ENCODE measurements around the gene CDH13. TPM values are rescaled to one million over a fixed set of nuclear protein-coding genes. Genes with fewer than 3 reads are reported as not detected.

CDH13 gene
- total and polyA plus RNA-seq, 2 of the 8 experiments (the other 6 are each of a cell fraction or from before 2014, with no cell fraction given) = 2.3 to 2.4 TPM

DNA sequence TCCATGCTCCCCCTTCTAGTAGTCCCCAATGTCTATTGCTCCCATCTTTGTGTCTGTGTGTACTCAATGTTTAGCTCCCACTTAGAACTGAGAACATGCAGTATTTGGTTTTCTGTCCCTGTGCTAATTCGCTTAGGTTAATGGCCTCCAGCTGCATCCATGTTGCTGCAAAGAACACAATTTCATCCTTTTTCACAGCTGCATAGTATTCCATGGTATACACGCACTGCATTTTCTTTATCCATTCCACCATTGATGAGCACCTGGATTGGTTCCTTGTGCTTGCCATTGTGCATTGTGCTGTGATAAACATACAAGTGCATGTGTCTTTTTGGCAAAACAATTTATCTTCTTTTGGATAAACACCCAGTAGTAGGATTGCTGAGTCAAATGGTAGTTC, 1104.0 kb downstream of the CDH13 start:
- no peak overlapping the region for H3K27ac ChIP-seq (ENCODE audit: low read depth, low read length)
- H3K79me2 ChIP-seq (ENCODE audit: control insufficient read depth in 1 of 2, insufficient read depth in 2 of 2, low read length in 2 of 2) = no peaks in the 10 kb centered on the region
- H3K79me1 ChIP-seq (ENCODE audit: low read depth, low read length) = no peaks in the 10 kb centered on the region
- H2AK5ac ChIP-seq (ENCODE audit: low read depth, low read length) = no peak overlapping the region
- FAIRE-seq (no peak), DNase-seq (ENCODE audit: low read depth in 1 of 2, low spot score in 2 of 2) (no peak)
- H4K91ac ChIP-seq (replicated peaks; ENCODE audit: insufficient read length, low read length) = no peak overlapping the region
- ChIA-PET CTCF (ENCODE audit: partially characterized antibody) (interaction anchor here (1.2 to 1.3 kb wide), 3 partner anchors 9 to 13 kb away, joined by 3 to 4 read pairs (median 3); no protein-coding TSS in a partner anchor), POLR2A (ENCODE audit: partially characterized antibody) (no interaction called here)
- H3K14ac ChIP-seq (ENCODE audit: insufficient read length) = no peak overlapping the region
- H2BK15ac ChIP-seq (ENCODE audit: low read length) = no peak overlapping the region
- H3K18ac ChIP-seq (ENCODE audit: extremely low read depth, low read length) = no peak overlapping the region
- H3K4me2 ChIP-seq (ENCODE audit: insufficient read depth in 1 of 2, low read depth in 2 of 2, low read length in 2 of 2) = no peak overlapping the region
- H3K9ac ChIP-seq (replicated peaks in 1 of 4; ENCODE audit: extremely low read depth in 1 of 4, low read depth in 3 of 4, low read length in 3 of 4) = no peak overlapping the region
- no peak overlapping the region for H3K23ac ChIP-seq (ENCODE audit: insufficient read length)
- WGBS, 2 experiments (ENCODE audit: extremely low coverage in 1 of 2, insufficient coverage in 1 of 2, insufficient read length in 1 of 2, insufficient replicate concordance in 2 of 2, low coverage in 1 of 2, low lambda C conversion rate in 2 of 2, missing lambda C conversion rate in 1 of 2) = 0% methylated on average over 2 of the region's 2 CpGs; no CpG with 5 or more reads in 1 of the 2 experiments
- no peak overlapping the region for H2BK12ac ChIP-seq (ENCODE audit: low read depth, low read length)
- no peak overlapping the region for H3K4ac ChIP-seq (replicated peaks; ENCODE audit: insufficient read length, low read depth, low read length)
- no peaks in the 10 kb centered on the region for H3K27me3 ChIP-seq (replicated peaks in 1 of 4; ENCODE audit: control insufficient read depth in 3 of 4, extremely low read depth in 1 of 4, insufficient read depth in 3 of 4, low read length in 3 of 4)
- no peaks in the 10 kb centered on the region for H4K20me1 ChIP-seq (replicated peaks in 1 of 2; ENCODE audit: control insufficient read depth in 1 of 2, insufficient read depth in 2 of 2, low read length in 2 of 2)
- H2AFZ ChIP-seq (ENCODE audit: low read length) = no peak overlapping the region
- H2BK20ac ChIP-seq (ENCODE audit: low read length) = no peak overlapping the region
- no peak overlapping the region for H3K4me3 ChIP-seq (ENCODE audit: extremely low read depth in 1 of 4, insufficient read depth in 2 of 4, low read depth in 3 of 4, low read length in 4 of 4)
- H4K5ac ChIP-seq (ENCODE audit: insufficient read length, low read depth, low read length) = no peak overlapping the region
- H2BK120ac ChIP-seq (replicated peaks; ENCODE audit: low read depth, low read length) = no peak overlapping the region
- no peaks in the 10 kb centered on the region; the same call in 1 of the 2 replicates for H3K23me2 ChIP-seq (ENCODE audit: low read depth, low read length)
- H2BK5ac ChIP-seq (ENCODE audit: low read depth, low read length) = no peak overlapping the region
- H4K8ac ChIP-seq (ENCODE audit: extremely low read depth, insufficient read depth, low read length) = no peak overlapping the region
- peaks cover 16 to 19% of the 10 kb centered on the region in 2 experiments for H3K9me3 ChIP-seq (ENCODE audit: insufficient read depth in 2 of 2, low read depth in 1 of 2, low read length in 1 of 2)
- no peaks in the 10 kb centered on the region; a peak in 1 of 8 replicates for H3K36me3 ChIP-seq (ENCODE audit: control insufficient read depth in 2 of 4, insufficient read depth in 4 of 4, low read length in 3 of 4)
- peaks cover 0 to 2% (median 0%) of the 10 kb centered on the region in 4 experiments; a peak in 1 of 7 replicates for H3K4me1 ChIP-seq (replicated peaks in 1 of 4; ENCODE audit: control insufficient read depth in 3 of 4, insufficient read depth in 4 of 4, low read length in 3 of 4)
- H3K56ac ChIP-seq (replicated peaks; ENCODE audit: insufficient read length, low read depth, low read length) = no peak overlapping the region
